Measurements from ENCODE around the gene TTC34. TPM values are rescaled to one million over a fixed set of nuclear protein-coding genes. Genes with fewer than 3 reads are reported as not detected.

The TTC34 gene
- total and polyA plus RNA-seq, 8 donors = 0.18 to 0.99 (median 0.44) TPM

- Histone ChIP-seq H3K9me3 (no peaks in the 10 kb centered on the region), H3K4me1 (no peaks in the 10 kb centered on the region), H3K36me3 (no peaks in the 10 kb centered on the region), H3K27ac (no peak overlapping the region), H3K4me3 (no peak overlapping the region), H3K27me3 (no peaks in the 10 kb centered on the region)
- DNase-seq (peak in 2 of 6 donors; percentile 33 to 45), FAIRE-seq (no peak), ATAC-seq (no peak)
- TF ChIP-seq, protein P1, sequence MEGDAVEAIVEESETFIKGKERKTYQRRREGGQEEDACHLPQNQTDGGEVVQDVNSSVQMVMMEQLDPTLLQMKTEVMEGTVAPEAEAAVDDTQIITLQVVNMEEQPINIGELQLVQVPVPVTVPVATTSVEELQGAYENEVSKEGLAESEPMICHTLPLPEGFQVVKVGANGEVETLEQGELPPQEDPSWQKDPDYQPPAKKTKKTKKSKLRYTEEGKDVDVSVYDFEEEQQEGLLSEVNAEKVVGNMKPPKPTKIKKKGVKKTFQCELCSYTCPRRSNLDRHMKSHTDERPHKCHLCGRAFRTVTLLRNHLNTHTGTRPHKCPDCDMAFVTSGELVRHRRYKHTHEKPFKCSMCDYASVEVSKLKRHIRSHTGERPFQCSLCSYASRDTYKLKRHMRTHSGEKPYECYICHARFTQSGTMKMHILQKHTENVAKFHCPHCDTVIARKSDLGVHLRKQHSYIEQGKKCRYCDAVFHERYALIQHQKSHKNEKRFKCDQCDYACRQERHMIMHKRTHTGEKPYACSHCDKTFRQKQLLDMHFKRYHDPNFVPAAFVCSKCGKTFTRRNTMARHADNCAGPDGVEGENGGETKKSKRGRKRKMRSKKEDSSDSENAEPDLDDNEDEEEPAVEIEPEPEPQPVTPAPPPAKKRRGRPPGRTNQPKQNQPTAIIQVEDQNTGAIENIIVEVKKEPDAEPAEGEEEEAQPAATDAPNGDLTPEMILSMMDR (IDR thresholded peaks at IDR 0.05) = no peak
- intact Hi-C loops (cut with DNase I) = no loop called here
- WGBS, 2 donors = 63 to 69% methylated on average over 27 to 28 of the region's 28 CpGs
These were observed 31.3 kb upstream of the TTC34 start for GRCh38 chr1:2832506-2833453.

DNA sequence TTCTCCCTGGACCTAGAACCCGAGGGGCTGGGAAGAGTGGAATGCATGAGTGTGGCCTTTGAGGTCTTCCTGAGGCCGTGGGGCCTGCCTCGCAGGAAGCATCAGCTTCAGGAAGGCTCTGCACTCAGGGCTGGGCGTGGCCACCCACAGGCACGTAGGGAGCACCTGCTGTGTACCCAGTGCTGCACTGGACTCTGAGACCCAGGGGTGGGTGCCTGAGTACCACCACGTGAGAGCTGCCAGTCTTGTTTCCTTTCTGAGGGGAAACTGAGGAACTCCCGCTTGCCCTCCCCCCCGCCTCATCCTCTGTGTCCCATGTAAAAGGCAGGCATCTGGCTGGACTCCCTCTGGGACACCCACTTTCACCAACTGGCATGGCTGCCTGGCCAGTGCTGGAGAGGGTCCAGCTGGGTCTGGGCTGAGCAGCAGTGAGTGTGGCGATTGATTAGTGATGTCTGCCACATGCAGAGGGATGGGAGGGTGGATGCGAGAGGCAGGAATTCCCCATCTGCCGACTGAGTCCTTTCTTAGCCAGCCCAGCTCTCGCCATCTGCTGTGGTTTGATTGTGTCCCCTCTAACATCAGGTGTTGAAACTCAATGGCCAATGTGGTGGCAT lies 30.2 kb upstream of the TTC34 start:
- ATAC-seq (no peak), DNase-seq (peak in 1 of 6 donors; percentile 34), FAIRE-seq (no peak)
- WGBS, 2 donors = 67 to 73% methylated on average over 12 of the region's 12 CpGs
- Histone ChIP-seq H3K27me3 (no peaks in the 10 kb centered on the region), H3K4me3 (no peak overlapping the region), H3K4me1 (no peaks in the 10 kb centered on the region), H3K36me3 (no peaks in the 10 kb centered on the region), H3K9me3 (no peaks in the 10 kb centered on the region), H3K27ac (no peak overlapping the region)
- intact Hi-C loops (cut with DNase I) = no loop called here
- TF ChIP-seq, protein P1 (IDR thresholded peaks at IDR 0.05) = no peak

GRCh38 chr1:2830761-2831425 lies 29.4 kb upstream of the TTC34 start:
- WGBS, 2 donors = 65 to 74% methylated on average over 20 of the region's 20 CpGs
- FAIRE-seq = no peak

GRCh38 chr1:2829846-2830615 lies 28.5 kb upstream of the TTC34 start:
- TF ChIP-seq, protein P1 (IDR thresholded peaks at IDR 0.05) = no peak
- Histone ChIP-seq H3K27me3 (no peaks in the 10 kb centered on the region), H3K9me3 (no peaks in the 10 kb centered on the region), H3K36me3 (no peaks in the 10 kb centered on the region), H3K4me1 (no peaks in the 10 kb centered on the region), H3K4me3 (no peak overlapping the region), H3K27ac (no peak overlapping the region)
- FAIRE-seq (no peak), ATAC-seq (no peak), DNase-seq (peak in 2 of 6 donors; percentile 36 to 40)
- intact Hi-C loops (cut with DNase I) = no loop called here
- WGBS, 2 donors = 55 to 63% methylated on average over 23 of the region's 23 CpGs

More at GRCh38 chr1:2830761-2831425, 29.4 kb upstream of the TTC34 start:
- ATAC-seq = no peak
- intact Hi-C loops (cut with DNase I) = no loop called here
- Histone ChIP-seq H3K4me1 (no peaks in the 10 kb centered on the region), H3K9me3 (no peaks in the 10 kb centered on the region), H3K27ac (no peak overlapping the region), H3K27me3 (no peaks in the 10 kb centered on the region), H3K36me3 (no peaks in the 10 kb centered on the region), H3K4me3 (no peak overlapping the region)
- TF ChIP-seq, protein P1 (IDR thresholded peaks at IDR 0.05) = no peak
- DNase-seq = peak in 2 of 6 donors; percentile 32 to 42

Measured in pancreas (tissue), 10 donors.